K562 (cell line): ENCODE results near the gene CDC20B. TPM values are rescaled to one million over a fixed set of nuclear protein-coding genes. Genes with fewer than 3 reads are reported as not detected.

Experiments used
- ATAC-seq: fragments of 200-7000 bp; cut with Tn5 transposase; 3 replicates; pipeline ENCODE4 v1.9.1; 2020; ENCODE audit warnings: moderate library complexity
- BruUV-seq: library from RNA; stranded (reverse); fragments of 400-500 nt; replicated peaks from 2 replicates; lab custom pipeline; 2021; lab: Mats Ljungman, UMichigan
- CTCF ChIA-PET: fragments of 300-600 bp; formaldehyde crosslinking; extraction: SDS; loops from one replicate; lab custom pipeline; 2021; ENCODE audit warnings: low intra/inter-chr PET ratio; lab: Yijun Ruan, JAX
- POLR2A ChIA-PET: fragments of 300-600, 350-650 bp; sonication (Branson Sonifier 250); formaldehyde crosslinking; extraction: SDS; loops from one replicate; lab custom pipeline; 2021; ENCODE audit warnings: antibody characterized with exemption, inconsistent platforms; lab: Yijun Ruan, JAX
- DNase-seq, 4 experiments: peaks; one replicate each; pipeline versions ENCODE4 v3.0.0 to v3.0.0-alpha.2; 2011 to 2018; ENCODE audit warnings: low spot score in 3 of 4, mixed read lengths in 3 of 4; ENCODE audit errors: extremely low read depth in 1 of 4
- FAIRE-seq: peaks from 2 replicates; lab custom pipeline; 2011; peaks lifted over from hg19 to GRCh38; lab: Jason Lieb, UNC
- H2AFZ ChIP-seq: 2 replicates; pipeline ENCODE4 v1.6.0; 2011; ENCODE audit warnings: low read depth, low read length, control low read depth, inconsistent platforms
- H3K27ac ChIP-seq: fragments of 200-600 bp; 3 replicates; pipeline ENCODE4 v1.8.0; 2011; ENCODE audit warnings: low read depth, mild to moderate bottlenecking, control low read depth, inconsistent platforms, low read length, moderate library complexity, mixed read lengths; ENCODE audit errors: extremely low read depth
- H3K27me3 ChIP-seq, 2 experiments: fragments of 300-600 bp in 1 of 2; 2 replicates in 1 of 2; 3 replicates in 1 of 2; pipeline versions ENCODE4 v1.6.0 to v1.8.0; 2011; ENCODE audit warnings: inconsistent platforms in 2 of 2, low read length in 2 of 2, mild to moderate bottlenecking in 1 of 2, mixed read lengths in 1 of 2, moderate library complexity in 1 of 2; ENCODE audit not compliant: control insufficient read depth in 2 of 2, insufficient read depth in 2 of 2
- H3K36me3 ChIP-seq: fragments of 300-600 bp; 3 replicates; pipeline ENCODE4 v1.8.0; 2011; ENCODE audit warnings: mild to moderate bottlenecking, low read length, inconsistent platforms; ENCODE audit not compliant: control insufficient read depth, insufficient read depth
- H3K4me1 ChIP-seq, 2 experiments: fragments of 200-600 bp in 1 of 2; replicated peaks in 1 of 2; 2 replicates in 1 of 2; 3 replicates in 1 of 2; pipeline versions ENCODE4 v1.5.1 to v1.8.0; 2011; ENCODE audit warnings: inconsistent platforms in 2 of 2, low read length in 2 of 2, mild to moderate bottlenecking in 1 of 2, mixed read lengths in 1 of 2, moderate library complexity in 1 of 2; ENCODE audit not compliant: control insufficient read depth in 2 of 2, insufficient read depth in 2 of 2
- H3K4me2 ChIP-seq: 2 replicates; pipeline ENCODE4 v1.6.1; 2011; ENCODE audit warnings: low read length, control low read depth, inconsistent platforms, mixed read lengths; ENCODE audit not compliant: insufficient read depth
- H3K4me3 ChIP-seq: fragments of 200-600 bp; sonication (generic), shearing (Covaris generic); 2 replicates; pipeline ENCODE4 v1.5.1; 2016; ENCODE audit warnings: control low read depth, inconsistent platforms
- H3K79me2 ChIP-seq: fragments of 200-600 bp; 3 replicates; pipeline ENCODE4 v1.8.0; 2011; ENCODE audit warnings: low read length, inconsistent platforms; ENCODE audit not compliant: control insufficient read depth, insufficient read depth
- H3K9ac ChIP-seq, 2 experiments: 2 replicates each; pipeline versions ENCODE4 v1.6.0 to v1.6.1; 2011; ENCODE audit warnings: low read depth in 2 of 2, low read length in 2 of 2, control low read depth in 1 of 2, inconsistent platforms in 1 of 2, mild to moderate bottlenecking in 1 of 2, mixed read lengths in 1 of 2; ENCODE audit not compliant: insufficient read depth in 1 of 2
- H3K9me1 ChIP-seq: one replicate; pipeline ENCODE4 v1.6.0; 2011; ENCODE audit warnings: inconsistent platforms, mild to moderate bottlenecking, low read length, moderate library complexity; ENCODE audit not compliant: control insufficient read depth, insufficient read depth
- H3K9me3 ChIP-seq: replicated peaks from 2 replicates; pipeline ENCODE4 v1.5.1; 2011; ENCODE audit warnings: low read depth, low read length, inconsistent platforms; ENCODE audit not compliant: control insufficient read depth, insufficient read depth
- H4K20me1 ChIP-seq: replicated peaks from 2 replicates; pipeline ENCODE4 v1.6.1; 2011; ENCODE audit warnings: low read length, inconsistent platforms, mixed read lengths; ENCODE audit not compliant: control insufficient read depth, insufficient read depth
- CREB1 ChIP-seq, 2 experiments: sonication (generic) in 1 of 2; formaldehyde crosslinking in 1 of 2; IDR thresholded peaks; 2 replicates each; pipeline versions ENCODE4 v1.6.1 to v1.8.0; 2012 to 2022; ENCODE audit warnings: inconsistent platforms in 1 of 2, mild to moderate bottlenecking in 1 of 2, missing genetic modification reagents in 1 of 2, moderate library complexity in 1 of 2
- CREB3 ChIP-seq: fragments of 450-650 bp; conservative IDR thresholded peaks from 2 replicates; pipeline ENCODE4 v1.6.1; 2016; ENCODE audit warnings: missing genetic modification characterization, low read depth, mild to moderate bottlenecking, missing compliant biosample characterization, moderate library complexity
- CTCFL ChIP-seq: IDR thresholded peaks from 2 replicates; pipeline ENCODE4 v1.6.1; 2011; ENCODE audit warnings: borderline replicate concordance, low read depth, mild to moderate bottlenecking, moderate library complexity, low read length; ENCODE audit not compliant: insufficient read depth, poor library complexity, severe bottlenecking
- JUND ChIP-seq, 2 experiments: IDR thresholded peaks; 2 replicates in 1 of 2; 3 replicates in 1 of 2; pipeline ENCODE4 v1.6.1; 2011; ENCODE audit warnings: borderline replicate concordance in 2 of 2, low read depth in 2 of 2, low read length in 2 of 2, improper control_type of control experiment in 1 of 2, missing biosample characterization in 1 of 2, missing genetic modification characterization in 1 of 2, missing genetic modification reagents in 1 of 2
- MAFK ChIP-seq: IDR thresholded peaks from 2 replicates; pipeline ENCODE4 v1.6.1; 2011; ENCODE audit warnings: low read length, improper control_type of control experiment
- MTF1 ChIP-seq: fragments of 250-450 bp; sonication (Bioruptor Pico); IDR thresholded peaks from 2 replicates; pipeline ENCODE4 v1.9.0; 2021; ENCODE audit warnings: moderate library complexity, mild to moderate bottlenecking, inconsistent platforms, borderline replicate concordance
- PKNOX1 ChIP-seq: fragments of 450-650 bp; IDR thresholded peaks from 2 replicates; pipeline ENCODE4 v1.6.1; 2016
- PREB ChIP-seq: sonication (generic); formaldehyde crosslinking; IDR thresholded peaks from 2 replicates; pipeline ENCODE4 v1.8.1; 2023; ENCODE audit warnings: mild to moderate bottlenecking, missing genetic modification reagents
- PTBP1 ChIP-seq: fragments of 200-400 bp; formaldehyde crosslinking; IDR thresholded peaks from 2 replicates; pipeline ENCODE4 v1.6.1; 2017; ENCODE audit warnings: low read depth, low read length
- RBM22 ChIP-seq: fragments of 200-400 bp; formaldehyde crosslinking; IDR thresholded peaks from 2 replicates; pipeline ENCODE4 v1.6.1; 2018; ENCODE audit warnings: low read length, low read depth; ENCODE audit not compliant: poor library complexity, severe bottlenecking
- TAF7 ChIP-seq: fragments of 450-650 bp; IDR thresholded peaks from 2 replicates; pipeline ENCODE4 v1.6.1; 2016; ENCODE audit warnings: missing genetic modification characterization, missing compliant biosample characterization
- TFAM ChIP-seq: fragments of 250-450 bp; sonication (Bioruptor Pico); conservative IDR thresholded peaks from 2 replicates; pipeline ENCODE4 v1.5.0; 2021; ENCODE audit warnings: mild to moderate bottlenecking, moderate library complexity
- ZNF263 ChIP-seq: sonication (generic); formaldehyde crosslinking; IDR thresholded peaks from 2 replicates; pipeline ENCODE4 v1.8.0; 2022; ENCODE audit warnings: mild to moderate bottlenecking, missing genetic modification reagents, borderline replicate concordance
- ZNF644 ChIP-seq: fragments of 200-800 bp; sonication (Bioruptor generic); IDR thresholded peaks from 2 replicates; pipeline ENCODE4 v1.6.1; 2016; ENCODE audit warnings: low read depth, missing genetic modification characterization, missing compliant biosample characterization
- WGBS: fragments of 100-300 bp; shearing (Covaris generic); methylation state at CpG from one replicate; pipeline ENCODE4 v1.1.6; 2016; ENCODE audit warnings: low coverage, mixed read lengths; ENCODE audit not compliant: insufficient coverage; ENCODE audit errors: missing lambda C conversion rate; 5-methylcytosine and 5-hydroxymethylcytosine counted together
- in situ Hi-C: fragments of 300-500 bp; cut with MboI; formaldehyde crosslinking; loops from 4 replicates; pipeline ENCODE4 v1.15.0; 2018; ENCODE audit warnings: inconsistent platforms, mixed read lengths
- intact Hi-C: fragments of 100-400 bp; cut with micrococcal nuclease; formaldehyde crosslinking; loops from 2 replicates; pipeline ENCODE4 v1.14.2; 2022
- polyA plus RNA-seq, 8 experiments: library from polyadenylated mRNA; depleted of rRNA in 4 of 8; stranded (reverse) in 5 of 8; unstranded in 3 of 8; fragments of >200 nt; fragmentation: Nextera tagmentation in 2 of 8; fragmentation: Illumina TruSeq in 1 of 8; extraction: Ambion mirVana in 2 of 8; extraction: Trizol in 1 of 8; gene quantifications; 2 replicates each; pipeline versions ENCODE4 v1.2.1 to v1.2.3, GENCODE V29; 2011 to 2014; ENCODE audit warnings: inconsistent platforms in 1 of 8, missing spikeins in 1 of 8
- total RNA-seq, 7 experiments: library from RNA; depleted of rRNA in 6 of 7; stranded (reverse); fragments of >200 nt in 6 of 7; fragmentation: Illumina TruSeq in 2 of 7; extraction: Trizol in 2 of 7; gene quantifications; 2 replicates each; pipeline versions ENCODE4 v1.2.1 to v1.2.3, GENCODE V29; 2011 to 2021; ENCODE audit warnings: low replicate concordance in 1 of 7

Gene CDC20B
- total and polyA plus RNA-seq, 9 of the 15 experiments (the other 6 are each of a cell fraction or from before 2014, with no cell fraction given): 0.04 TPM; not detected in 8

DNA sequence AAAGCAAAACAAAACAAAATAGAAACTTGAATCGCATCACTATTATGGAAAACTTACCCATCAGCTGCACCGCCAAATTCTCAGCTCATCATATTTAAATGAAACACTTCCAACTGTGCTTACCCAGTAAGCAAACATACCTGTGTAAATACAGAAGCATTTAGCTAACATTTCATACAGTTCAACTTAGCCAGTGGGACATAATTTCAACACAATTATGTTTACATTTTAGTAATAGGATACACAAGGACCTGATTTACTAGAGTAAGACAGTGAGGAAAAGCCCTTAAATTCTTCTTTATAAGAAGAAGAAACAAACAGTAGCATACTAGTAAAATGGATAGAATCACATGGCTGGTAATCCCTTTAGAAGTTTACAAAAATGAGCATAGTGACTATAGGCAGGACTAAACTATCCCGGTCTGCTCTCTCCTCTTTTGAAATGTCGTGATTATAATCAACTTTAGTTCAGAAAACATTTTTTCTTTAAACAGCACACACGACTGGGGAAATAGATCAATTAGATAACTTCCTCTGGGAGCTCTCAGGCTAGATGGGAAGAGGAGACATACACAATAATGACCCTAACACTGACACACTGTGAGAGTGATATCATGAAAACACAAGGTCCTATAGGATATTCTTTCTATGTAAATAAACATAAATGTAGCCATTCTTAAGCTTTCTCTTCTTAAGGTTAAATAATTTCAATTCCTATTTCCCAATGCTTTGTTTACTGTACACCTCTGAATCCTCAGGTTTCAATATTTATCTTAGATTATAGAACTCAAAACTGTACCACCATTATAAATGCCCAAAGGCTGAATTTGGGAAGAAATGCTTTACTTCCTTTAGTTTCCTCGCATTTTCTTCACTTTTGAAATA, 15.9 kb upstream of the CDC20B start:
- Histone ChIP-seq H3K36me3 (no peaks in the 10 kb centered on the region), H3K9me1 (no peaks in the 10 kb centered on the region), H3K79me2 (no peaks in the 10 kb centered on the region), H3K9ac (no peak overlapping the region), H3K27ac (no peak overlapping the region), H2AFZ (no peak overlapping the region), H4K20me1 (no peaks in the 10 kb centered on the region), H3K27me3 (peaks cover 6 to 21% of the 10 kb centered on the region in 2 experiments; a peak in 2 of 5 replicates), H3K4me3 (no peak overlapping the region), H3K4me1 (no peaks in the 10 kb centered on the region; a peak in 1 of 5 replicates), H3K4me2 (no peak overlapping the region), H3K9me3 (no peaks in the 10 kb centered on the region)
- CTCF ChIA-PET: interaction anchor here (0.7 kb wide), 1 partner anchor 250 kb away, joined by 4 read pairs; no protein-coding TSS in a partner anchor
- WGBS: 12% methylated on average over 6 of the region's 6 CpGs
- DNase-seq (no peak), ATAC-seq (no peak), FAIRE-seq (no peak)
- in situ Hi-C loops: no loop called here
- POLR2A ChIA-PET: no interaction called here
- BruUV-seq: no TSS peak
- intact Hi-C loops: no loop called here
- TF ChIP-seq MAFK (no peak), CREB3 (tag) (no peak), ZNF644 (tag) (no peak), JUND (IDR thresholded peaks at IDR 0.05; ENCODE audit: borderline replicate concordance, low read depth, low read length) (no peak), JUND (tag; IDR thresholded peaks at IDR 0.05; ENCODE audit: borderline replicate concordance, low read depth, low read length) (no peak), CREB1 (IDR thresholded peaks at IDR 0.05) (no peak), CREB1 (CRISPR knock-in tag; IDR thresholded peaks at IDR 0.05) (no peak), CTCFL (no peak), PREB (CRISPR knock-in tag) (no peak), PTBP1 (no peak), MTF1 (CRISPR knock-in tag) (no peak), RBM22 (no peak), ZNF263 (CRISPR knock-in tag) (no peak), PKNOX1 (no peak), TFAM (CRISPR knock-in tag) (no peak), TAF7 (tag) (no peak)
